Transverse colon (tissue), 4 donors: ENCODE data around the gene KIF1C.

Experiments used
- CTCF ChIP-seq, 5 experiments: fragments of 200-600 bp in 3 of 5; fragments of 450-650 bp in 2 of 5; sonication (generic) in 3 of 5; IDR thresholded peaks; 1 replicate in 2 of 5; 2 replicates in 3 of 5; pipeline ENCODE4 v1.5.1; 2016 to 2017; ENCODE audit warnings: antibody characterized with exemption in 5 of 5, inconsistent platforms in 3 of 5, mild to moderate bottlenecking in 2 of 5, moderate library complexity in 1 of 5
- EP300 ChIP-seq: sonication (generic); formaldehyde crosslinking; IDR thresholded peaks from one replicate; pipeline ENCODE4 v1.6.1; 2017; ENCODE audit warnings: antibody characterized with exemption, low read depth
- POLR2A ChIP-seq: fragments of 450-650 bp; IDR thresholded peaks from one replicate; pipeline ENCODE4 v1.6.1; 2016; ENCODE audit warnings: antibody characterized with exemption, mild to moderate bottlenecking, moderate library complexity
- POLR2AphosphoS5 ChIP-seq, 3 donors: sonication (generic); formaldehyde crosslinking; IDR thresholded peaks; one replicate each; pipeline ENCODE4 v1.6.1; 2016; ENCODE audit warnings: antibody characterized with exemption in 3 of 3

GRCh38 chr17:5023588-5024147 lies 25.9 kb downstream of the KIF1C start:
- no peak for TF ChIP-seq CTCF (IDR thresholded peaks at IDR 0.05)
- TF ChIP-seq POLR2A: no peak
- TF ChIP-seq EP300: no peak
- TF ChIP-seq POLR2AphosphoS5 (IDR thresholded peaks at IDR 0.05): no peak
